Measurements from ENCODE around the gene GSTK1. TPM values are rescaled to one million over a fixed set of nuclear protein-coding genes. Genes with fewer than 3 reads are reported as not detected.

GSTK1 gene
- total RNA-seq, 4 donors from 2014 or later = 147 to 319 (median 220) TPM

GRCh38 chr7:143283381-143283780 lies 20.1 kb downstream of the GSTK1 start:
- intact Hi-C loops (cut with DNase I) = loop anchor here (10.0 kb wide), 2 partner anchors 101 to 131 kb away; partner anchors contain the start of gene ZYX
- Histone ChIP-seq H3K4me1 (peaks cover 21 to 56% of the 10 kb centered on the region in 2 donors), H3K36me3 (no peaks in the 10 kb centered on the region), H3K4me3 (replicated peaks in 1 of 3) (no peak overlapping the region), H3K27me3 (no peaks in the 10 kb centered on the region), H3K27ac (peak overlapping the region in 1 of 3 donors; percentile 87), H3K9me3 (no peaks in the 10 kb centered on the region)
- WGBS, 2 donors = 87 to 95% methylated on average over 4 of the region's 4 CpGs
- no peak for DNase-seq
- no peak for TF ChIP-seq CTCF (IDR thresholded peaks at IDR 0.05)
- no peak for TF ChIP-seq POLR2A (IDR thresholded peaks at IDR 0.05)

- intact Hi-C loops (cut with DNase I) = loop anchor here (10.0 kb wide), 2 partner anchors 100 to 130 kb away; partner anchors contain the start of gene ZYX
- H3K4me3 ChIP-seq (replicated peaks in 1 of 3) = no peak within 1 kb of the TSS
- H3K27ac ChIP-seq = peak within 1 kb of the TSS; percentile 49 to 87 (median 72)
These were observed 21.6 kb downstream of the GSTK1 start, which contains the start of gene TMEM139 for GRCh38 chr7:143284591-143285469. TSS of gene TMEM139 (plus strand) at chr7:143284958. CDS start at chr7:143285958, 1,000 bp downstream.

GRCh38 chr7:143285470-143285778 lies 22.2 kb downstream of the GSTK1 start:
- DNase-seq = peak; percentile 77 to 86
- intact Hi-C loops (cut with DNase I) = loop anchor here (10.0 kb wide), 2 partner anchors 99 to 129 kb away; partner anchors contain the start of gene ZYX
- no peaks in the 10 kb centered on the region for H3K36me3 ChIP-seq
- H3K4me1 ChIP-seq = peaks cover 10 to 42% of the 10 kb centered on the region in 2 donors
- WGBS, 2 donors = 24 to 33% methylated on average over 3 of the region's 3 CpGs
- H3K9me3 ChIP-seq = no peaks in the 10 kb centered on the region
- peak in 1 of 2 donors; percentile 47 for TF ChIP-seq POLR2A (IDR thresholded peaks at IDR 0.05)
- no peak for TF ChIP-seq CTCF (IDR thresholded peaks at IDR 0.05)
- no peak overlapping the region for H3K4me3 ChIP-seq (replicated peaks in 1 of 3)
- no peaks in the 10 kb centered on the region for H3K27me3 ChIP-seq
- peak overlapping the region; percentile 49 to 87 (median 72) for H3K27ac ChIP-seq

More at GRCh38 chr7:143284591-143285469, 21.6 kb downstream of the GSTK1 start, which contains the start of gene TMEM139:
- WGBS, 2 donors = 71 to 76% methylated on average over 19 of the region's 19 CpGs
- DNase-seq = peak; percentile 45 to 66
- no peaks in the 10 kb centered on the region for H3K36me3 ChIP-seq
- peak in 1 of 2 donors; percentile 52 for TF ChIP-seq POLR2A (IDR thresholded peaks at IDR 0.05)
- TF ChIP-seq CTCF (IDR thresholded peaks at IDR 0.05) = no peak
- no peaks in the 10 kb centered on the region for H3K9me3 ChIP-seq
- peaks cover 12 to 44% of the 10 kb centered on the region in 2 donors for H3K4me1 ChIP-seq
- H3K27me3 ChIP-seq = no peaks in the 10 kb centered on the region

- 98% methylated on average over 11 of the region's 11 CpGs for WGBS, 2 donors
- Histone ChIP-seq H3K4me3 (replicated peaks in 1 of 3) (no peak overlapping the region), H3K27ac (peak overlapping the region; percentile 49 to 87 (median 72)), H3K9me3 (no peaks in the 10 kb centered on the region), H3K27me3 (no peaks in the 10 kb centered on the region), H3K4me1 (peaks cover 9 to 44% of the 10 kb centered on the region in 2 donors), H3K36me3 (no peaks in the 10 kb centered on the region)
- no peak for DNase-seq
- TF ChIP-seq CTCF (IDR thresholded peaks at IDR 0.05) = no peak
- intact Hi-C loops (cut with DNase I) = loop anchor here (10.0 kb wide), 2 partner anchors 99 to 129 kb away; partner anchors contain the start of gene ZYX
These were observed 22.7 kb downstream of the GSTK1 start for GRCh38 chr7:143285806-143286521.

Measured in thyroid gland (tissue), 4 donors.